Esophagus muscularis mucosa (tissue), 4 donors: Measurements from ENCODE around the gene HAUS7. TPM values are rescaled to one million over a fixed set of nuclear protein-coding genes. Genes with fewer than 3 reads are reported as not detected.
A peak's percentile ranks its signal among the peaks of the same experiment; 100 is the strongest.

ENCODE experiments used
- DNase-seq: peaks from one replicate; pipeline ENCODE4 v3.0.0-alpha.2; 2017; ENCODE audit errors: extremely low spot score
- H3K27ac ChIP-seq, 4 donors: fragments of 200-600 bp; sonication (generic); replicated peaks in 1 of 4; 1 replicate in 3 of 4; 2 replicates in 1 of 4; pipeline ENCODE4 v1.5.1; 2016 to 2019; ENCODE audit warnings: mild to moderate bottlenecking in 1 of 4
- H3K27me3 ChIP-seq, 4 donors: fragments of 200-600 bp; sonication (generic); one replicate each; pipeline versions ENCODE4 v1.5.1 to v1.6.0; 2016 to 2019
- H3K36me3 ChIP-seq, 4 donors: fragments of 200-600 bp; sonication (generic); one replicate each; pipeline ENCODE4 v1.5.1; 2016 to 2019
- H3K4me1 ChIP-seq, 4 donors: fragments of 200-600 bp; sonication (generic); one replicate each; pipeline ENCODE4 v1.5.1; 2016 to 2019
- H3K4me3 ChIP-seq, 4 donors: fragments of 200-600 bp; sonication (generic); 1 replicate in 2 of 4; 2 replicates in 2 of 4; pipeline ENCODE4 v1.5.1; 2016 to 2019; ENCODE audit warnings: mild to moderate bottlenecking in 4 of 4, moderate library complexity in 1 of 4
- H3K9me3 ChIP-seq, 4 donors: fragments of 200-600 bp; sonication (generic); 1 replicate in 3 of 4; 2 replicates in 1 of 4; pipeline ENCODE4 v1.5.1; 2016 to 2019
- CTCF ChIP-seq, 3 experiments: fragments of 200-600 bp in 2 of 3; fragments of 450-650 bp in 1 of 3; sonication (generic) in 2 of 3; IDR thresholded peaks; one replicate each; pipeline ENCODE4 v1.5.1; 2017 to 2019; ENCODE audit warnings: antibody characterized with exemption in 3 of 3, mild to moderate bottlenecking in 2 of 3, moderate library complexity in 1 of 3
- EP300 ChIP-seq: sonication (generic); formaldehyde crosslinking; IDR thresholded peaks from one replicate; pipeline ENCODE4 v1.6.1; 2017; ENCODE audit warnings: antibody characterized with exemption
- POLR2A ChIP-seq: fragments of 450-650 bp; IDR thresholded peaks from one replicate; pipeline ENCODE4 v1.6.1; 2017; ENCODE audit warnings: antibody characterized with exemption, moderate library complexity, mild to moderate bottlenecking, low read depth
- POLR2AphosphoS5 ChIP-seq, 2 donors: sonication (generic); formaldehyde crosslinking; IDR thresholded peaks; one replicate each; pipeline ENCODE4 v1.6.1; 2017; ENCODE audit warnings: antibody characterized with exemption in 2 of 2
- WGBS: methylation state at CpG from one replicate; pipeline ENCODE4 v1.1.5; 2018; 5-methylcytosine and 5-hydroxymethylcytosine counted together
- intact Hi-C: fragments of 100-400 bp; cut with DNase I; formaldehyde crosslinking; loops from one replicate; pipeline ENCODE4 v1.15.1; 2023
- total RNA-seq, 4 donors: library from RNA; depleted of rRNA; stranded (reverse); fragments of >200 nt; gene quantifications; one replicate each; pipeline versions ENCODE4 v1.1.0 to v1.2.1, GENCODE V29; 2016

The HAUS7 gene
- total RNA-seq, 4 donors from 2014 or later = 23.4 to 25.8 (median 24.2) TPM

- Histone ChIP-seq H3K27ac (peak overlapping the region in 3 of 4 donors; percentile 17 to 43 (median 33)), H3K4me3 (no peak overlapping the region), H3K27me3 (peaks cover 0 to 5% (median 0%) of the 10 kb centered on the region in 4 donors), H3K9me3 (no peaks in the 10 kb centered on the region), H3K36me3 (no peaks in the 10 kb centered on the region), H3K4me1 (peaks cover 12 to 31% (median 29%) of the 10 kb centered on the region in 4 donors)
- no peak for DNase-seq
- 62% methylated on average over 6 of the region's 11 CpGs for WGBS
- intact Hi-C loops = no loop called here
- no peak for TF ChIP-seq CTCF (IDR thresholded peaks at IDR 0.05)
- no peak for TF ChIP-seq EP300
- TF ChIP-seq POLR2A = no peak
- no peak for TF ChIP-seq POLR2AphosphoS5 (IDR thresholded peaks at IDR 0.05)
These were observed 7.0 kb upstream of the HAUS7 start for GRCh38 chrX:153477364-153477857.

- no peaks in the 10 kb centered on the region for H3K36me3 ChIP-seq
- intact Hi-C loops = no loop called here
- 65% methylated on average over 10 of the region's 16 CpGs for WGBS
- H3K4me3 ChIP-seq = no peak overlapping the region
- TF ChIP-seq CTCF (IDR thresholded peaks at IDR 0.05) (no peak), POLR2A (no peak), EP300 (no peak), POLR2AphosphoS5 (IDR thresholded peaks at IDR 0.05) (no peak)
- H3K9me3 ChIP-seq = no peaks in the 10 kb centered on the region
- peaks cover 0 to 5% (median 0%) of the 10 kb centered on the region in 4 donors for H3K27me3 ChIP-seq
- H3K27ac ChIP-seq = peak overlapping the region; percentile 17 to 43 (median 37)
- H3K4me1 ChIP-seq = peaks cover 12 to 31% (median 29%) of the 10 kb centered on the region in 4 donors
- no peak for DNase-seq
These were observed 6.4 kb upstream of the HAUS7 start for GRCh38 chrX:153476666-153477363.

GRCh38 chrX:153475751-153476281, 5.4 kb upstream of the HAUS7 start:
- no peak overlapping the region for H3K27ac ChIP-seq
- intact Hi-C loops = no loop called here
- DNase-seq = no peak
- WGBS = 86% methylated on average over 11 of the region's 11 CpGs
- H3K4me3 ChIP-seq = no peak overlapping the region
- H3K27me3 ChIP-seq = peaks cover 0 to 5% (median 0%) of the 10 kb centered on the region in 4 donors
- H3K36me3 ChIP-seq = no peaks in the 10 kb centered on the region
- peaks cover 12 to 35% (median 29%) of the 10 kb centered on the region in 4 donors for H3K4me1 ChIP-seq
- H3K9me3 ChIP-seq = no peaks in the 10 kb centered on the region
- TF ChIP-seq EP300 (no peak), POLR2A (no peak)

- no peak for DNase-seq
- peak overlapping the region in 2 of 4 donors; percentile 10 to 51 for H3K27ac ChIP-seq
- peak overlapping the region; percentile 37 to 51 (median 44) for H3K4me3 ChIP-seq
- H3K4me1 ChIP-seq = peaks cover 12 to 35% (median 29%) of the 10 kb centered on the region in 4 donors
- H3K27me3 ChIP-seq = peaks cover 0 to 5% (median 0%) of the 10 kb centered on the region in 4 donors
- intact Hi-C loops = no loop called here
- no peaks in the 10 kb centered on the region for H3K36me3 ChIP-seq
- WGBS = 81% methylated on average over 7 of the region's 7 CpGs
- H3K9me3 ChIP-seq = no peaks in the 10 kb centered on the region
- TF ChIP-seq CTCF (IDR thresholded peaks at IDR 0.05) = no peak
- no peak for TF ChIP-seq EP300
- TF ChIP-seq POLR2AphosphoS5 (IDR thresholded peaks at IDR 0.05) = no peak
- no peak for TF ChIP-seq POLR2A
These were observed 4.9 kb upstream of the HAUS7 start for GRCh38 chrX:153475271-153475670.

GRCh38 chrX:153474718-153475117, 4.3 kb upstream of the HAUS7 start:
- intact Hi-C loops = no loop called here
- peaks cover 0 to 5% (median 0%) of the 10 kb centered on the region in 4 donors for H3K27me3 ChIP-seq
- peak overlapping the region; percentile 37 to 51 (median 44) for H3K4me3 ChIP-seq
- no peak for DNase-seq
- no peaks in the 10 kb centered on the region for H3K36me3 ChIP-seq
- H3K27ac ChIP-seq = peak overlapping the region in 2 of 4 donors; percentile 10 to 51
- H3K4me1 ChIP-seq = peaks cover 14 to 38% (median 33%) of the 10 kb centered on the region in 4 donors
- TF ChIP-seq CTCF (IDR thresholded peaks at IDR 0.05) (no peak), POLR2AphosphoS5 (IDR thresholded peaks at IDR 0.05) (peak; percentile 14 to 56)
- WGBS = 55% methylated on average over 42 of the region's 59 CpGs
- no peaks in the 10 kb centered on the region for H3K9me3 ChIP-seq
